H1 (cell line): ENCODE data around the gene IQGAP1. TPM values are rescaled to one million over a fixed set of nuclear protein-coding genes. Genes with fewer than 3 reads are reported as not detected.

ENCODE experiments used
- CTCF ChIA-PET: fragments of 300-600 bp; sonication (Branson Sonifier 250); formaldehyde crosslinking; loops from one replicate; lab custom pipeline; 2021; ENCODE audit not compliant: partially characterized antibody; lab: Charles Lee
- POLR2A ChIA-PET: fragments of 300-600 bp; sonication (Branson Sonifier 250); formaldehyde crosslinking; loops from one replicate; lab custom pipeline; 2021; ENCODE audit warnings: inconsistent platforms; ENCODE audit not compliant: partially characterized antibody; lab: Charles Lee
- DNase-seq, 2 experiments: peaks; one replicate each; pipeline versions ENCODE4 v3.0.0 to v3.0.0-alpha.2; 2010 to 2022; ENCODE audit warnings: low spot score in 2 of 2, low read depth in 1 of 2, mixed read lengths in 1 of 2
- FAIRE-seq: peaks from 2 replicates; lab custom pipeline; 2011; peaks lifted over from hg19 to GRCh38; lab: Jason Lieb, UNC
- H2AFZ ChIP-seq: 2 replicates; pipeline ENCODE4 v1.8.1; 2012; ENCODE audit warnings: low read length, inconsistent platforms
- H2AK5ac ChIP-seq: 2 replicates; pipeline ENCODE4 v1.6.1; 2013; ENCODE audit warnings: low read depth, low read length
- H2BK120ac ChIP-seq: replicated peaks from 2 replicates; pipeline ENCODE3; 2013; ENCODE audit warnings: low read depth, low read length, inconsistent platforms
- H2BK12ac ChIP-seq: 2 replicates; pipeline ENCODE4 v1.6.1; 2013; ENCODE audit warnings: low read depth, low read length
- H2BK15ac ChIP-seq: 2 replicates; pipeline ENCODE4 v1.6.1; 2013; ENCODE audit warnings: low read length
- H2BK20ac ChIP-seq: 2 replicates; pipeline ENCODE4 v1.6.1; 2013; ENCODE audit warnings: low read length
- H2BK5ac ChIP-seq: 2 replicates; pipeline ENCODE4 v1.6.1; 2013; ENCODE audit warnings: low read depth, low read length
- H3K14ac ChIP-seq: 2 replicates; pipeline ENCODE4 v1.6.1; 2013; ENCODE audit warnings: inconsistent platforms; ENCODE audit not compliant: insufficient read length
- H3K18ac ChIP-seq: 2 replicates; pipeline ENCODE4 v1.6.1; 2013; ENCODE audit warnings: low read length; ENCODE audit errors: extremely low read depth
- H3K23ac ChIP-seq: 2 replicates; pipeline ENCODE4 v1.6.1; 2013; ENCODE audit warnings: inconsistent platforms; ENCODE audit not compliant: insufficient read length
- H3K23me2 ChIP-seq: 2 replicates; pipeline ENCODE4 v1.6.1; 2013; ENCODE audit warnings: low read depth, low read length
- H3K27ac ChIP-seq: 2 replicates; pipeline ENCODE4 v1.6.1; 2011; ENCODE audit warnings: low read depth, low read length, inconsistent platforms
- H3K27me3 ChIP-seq, 4 experiments: replicated peaks in 1 of 4; 1 replicate in 1 of 4; 2 replicates in 3 of 4; pipeline versions ENCODE4 v1.6.1 to v1.8.1; 2011 to 2013; ENCODE audit warnings: low read length in 3 of 4, mild to moderate bottlenecking in 3 of 4, inconsistent platforms in 2 of 4, mixed read lengths in 2 of 4, moderate library complexity in 1 of 4; ENCODE audit not compliant: control insufficient read depth in 3 of 4, insufficient read depth in 3 of 4; ENCODE audit errors: extremely low read depth in 1 of 4
- H3K36me3 ChIP-seq, 4 experiments: 2 replicates each; pipeline versions ENCODE4 v1.6.1 to v1.8.1; 2011 to 2013; ENCODE audit warnings: mild to moderate bottlenecking in 4 of 4, low read length in 3 of 4, moderate library complexity in 2 of 4, control low read depth in 1 of 4, inconsistent platforms in 1 of 4; ENCODE audit not compliant: insufficient read depth in 4 of 4, control insufficient read depth in 2 of 4
- H3K4ac ChIP-seq: replicated peaks from 2 replicates; pipeline ENCODE3; 2013; ENCODE audit warnings: low read length, low read depth, mixed read lengths, inconsistent platforms; ENCODE audit not compliant: insufficient read length
- H3K4me1 ChIP-seq, 4 experiments: replicated peaks in 1 of 4; 1 replicate in 1 of 4; 2 replicates in 3 of 4; pipeline versions ENCODE4 v1.6.1 to v1.8.1; 2011 to 2013; ENCODE audit warnings: low read length in 3 of 4, inconsistent platforms in 2 of 4, mixed read lengths in 1 of 4; ENCODE audit not compliant: insufficient read depth in 4 of 4, control insufficient read depth in 3 of 4
- H3K4me2 ChIP-seq, 2 experiments: 2 replicates each; pipeline versions ENCODE4 v1.6.1 to v1.8.1; 2011 to 2013; ENCODE audit warnings: low read depth in 2 of 2, low read length in 2 of 2, control low read depth in 1 of 2, inconsistent platforms in 1 of 2, mild to moderate bottlenecking in 1 of 2; ENCODE audit not compliant: insufficient read depth in 1 of 2
- H3K4me3 ChIP-seq, 4 experiments: fragments of 200-600, 300-600 bp in 1 of 4; sonication (generic), shearing (Covaris generic), sonication (Bioruptor Twin) in 1 of 4; 2 replicates each; pipeline versions ENCODE4 v1.5.1 to v1.8.1; 2011 to 2016; ENCODE audit warnings: low read length in 4 of 4, low read depth in 3 of 4, control low read depth in 2 of 4, inconsistent platforms in 2 of 4, mild to moderate bottlenecking in 2 of 4, mixed read lengths in 1 of 4, moderate library complexity in 1 of 4; ENCODE audit not compliant: insufficient read depth in 2 of 4; ENCODE audit errors: extremely low read depth in 1 of 4
- H3K56ac ChIP-seq: replicated peaks from 2 replicates; pipeline ENCODE3; 2013; ENCODE audit warnings: low read depth, mild to moderate bottlenecking, mixed read lengths, low read length, inconsistent platforms; ENCODE audit not compliant: insufficient read length
- H3K79me1 ChIP-seq: 2 replicates; pipeline ENCODE4 v1.6.1; 2013; ENCODE audit warnings: low read depth, low read length, control low read depth
- H3K79me2 ChIP-seq, 2 experiments: 2 replicates each; pipeline versions ENCODE4 v1.6.1 to v1.8.1; 2012 to 2013; ENCODE audit warnings: low read length in 2 of 2, mild to moderate bottlenecking in 2 of 2, inconsistent platforms in 1 of 2; ENCODE audit not compliant: insufficient read depth in 2 of 2, control insufficient read depth in 1 of 2
- H3K9ac ChIP-seq, 4 experiments: replicated peaks in 1 of 4; 1 replicate in 1 of 4; 2 replicates in 3 of 4; pipeline versions ENCODE4 v1.6.1 to v1.8.1; 2011 to 2013; ENCODE audit warnings: low read depth in 3 of 4, low read length in 3 of 4, control low read depth in 2 of 4, mild to moderate bottlenecking in 2 of 4, moderate library complexity in 2 of 4, inconsistent platforms in 1 of 4; ENCODE audit errors: extremely low read depth in 1 of 4
- H3K9me3 ChIP-seq, 2 experiments: 2 replicates each; pipeline versions ENCODE4 v1.6.1 to v1.8.1; 2012 to 2013; ENCODE audit warnings: mild to moderate bottlenecking in 2 of 2, moderate library complexity in 2 of 2, control low read depth in 1 of 2, inconsistent platforms in 1 of 2, low read depth in 1 of 2, low read length in 1 of 2, mixed read lengths in 1 of 2; ENCODE audit not compliant: insufficient read depth in 2 of 2
- H4K20me1 ChIP-seq, 2 experiments: replicated peaks in 1 of 2; 2 replicates each; pipeline versions ENCODE3 to v1.8.1; 2011 to 2013; ENCODE audit warnings: inconsistent platforms in 2 of 2, low read length in 2 of 2, mild to moderate bottlenecking in 1 of 2; ENCODE audit not compliant: insufficient read depth in 2 of 2, control insufficient read depth in 1 of 2
- H4K5ac ChIP-seq: 2 replicates; pipeline ENCODE4 v1.6.1; 2013; ENCODE audit warnings: low read length, low read depth, mixed read lengths, inconsistent platforms; ENCODE audit not compliant: insufficient read length
- H4K8ac ChIP-seq: 2 replicates; pipeline ENCODE4 v1.8.0; 2013; ENCODE audit warnings: mild to moderate bottlenecking, moderate library complexity, low read length, inconsistent platforms; ENCODE audit not compliant: insufficient read depth; ENCODE audit errors: extremely low read depth
- H4K91ac ChIP-seq: replicated peaks from 2 replicates; pipeline ENCODE3; 2013; ENCODE audit warnings: low read length, mixed read lengths, inconsistent platforms; ENCODE audit not compliant: insufficient read length
- WGBS, 2 experiments: shearing (Covaris generic) in 1 of 2; methylation state at CpG; one replicate each; pipeline versions ENCODE4 v1.1.6 to v1.1.7; 2013 to 2015; ENCODE audit warnings: low lambda C conversion rate in 2 of 2, mixed read lengths in 2 of 2, inconsistent platforms in 1 of 2, low coverage in 1 of 2, missing lambda C conversion rate in 1 of 2; ENCODE audit not compliant: insufficient replicate concordance in 2 of 2, insufficient coverage in 1 of 2, insufficient read length in 1 of 2; ENCODE audit errors: extremely low coverage in 1 of 2, missing lambda C conversion rate in 1 of 2; 5-methylcytosine and 5-hydroxymethylcytosine counted together
- polyA plus RNA-seq, 7 experiments: library from polyadenylated mRNA; depleted of rRNA in 3 of 7; stranded (reverse) in 5 of 7; unstranded in 2 of 7; fragments of >200 nt in 5 of 7; fragments of 200-250 nt in 2 of 7; gene quantifications; 1 replicate in 5 of 7; 2 replicates in 1 of 7; 4 replicates in 1 of 7; pipeline versions ENCODE4 v1.2.1 to v1.2.3, GENCODE V29; 2011 to 2013; ENCODE audit warnings: missing spikeins in 2 of 7, mixed read lengths in 2 of 7
- total RNA-seq: library from RNA; stranded (reverse); fragmentation: NEBNext Ultra II Directional; extraction: Animal tissue kit (Norgen Biotek cat#: 25700); gene quantifications from 2 replicates; pipeline ENCODE4 v1.2.1, GENCODE V29; 2021

IQGAP1 gene
- total and polyA plus RNA-seq, 2 of the 8 experiments (the other 6 are each of a cell fraction or from before 2014, with no cell fraction given) = 56.0 to 138 TPM

GRCh38 chr15:90420451-90420850 lies 32.4 kb downstream of the IQGAP1 start:
- no peak overlapping the region for H2BK15ac ChIP-seq
- no peak overlapping the region for H3K18ac ChIP-seq
- no peak overlapping the region for H4K91ac ChIP-seq
- H2AFZ ChIP-seq = no peak overlapping the region
- peak overlapping the region; percentile 32; the same call in 1 of the 2 replicates for H2BK5ac ChIP-seq
- no peaks in the 10 kb centered on the region for H3K27me3 ChIP-seq
- H2BK120ac ChIP-seq = no peak overlapping the region
- ChIA-PET POLR2A (interaction anchor here (2.2 kb wide), 1 partner anchor 24 kb away, joined by 6 read pairs; no protein-coding TSS in a partner anchor), CTCF (interaction anchor here (0.9 to 1.3 kb wide), 2 partner anchors 57 to 100 kb away, joined by 3 read pairs; no protein-coding TSS in a partner anchor)
- no peaks in the 10 kb centered on the region for H3K36me3 ChIP-seq
- H3K23me2 ChIP-seq = no peaks in the 10 kb centered on the region
- no peak overlapping the region for H3K27ac ChIP-seq
- peak overlapping the region in 1 of 4 experiments; percentile 2; a peak in 1 of 8 replicates for H3K4me3 ChIP-seq
- no peaks in the 10 kb centered on the region for H3K9me3 ChIP-seq
- H3K4ac ChIP-seq = no peak overlapping the region
- H2BK20ac ChIP-seq = no peak overlapping the region
- peaks cover 7 to 86% of the 10 kb centered on the region in 2 experiments; a peak in 3 of 4 replicates for H3K79me2 ChIP-seq
- FAIRE-seq (no peak), DNase-seq (no peak)
- H4K5ac ChIP-seq = no peak overlapping the region
- H3K23ac ChIP-seq = no peak overlapping the region
- no peak overlapping the region for H2BK12ac ChIP-seq
- WGBS, 2 experiments = 79% methylated on average over 1 of the region's 1 CpG; no CpG with 5 or more reads in 1 of the 2 experiments
- peaks cover 6% of the 10 kb centered on the region; the same call in 1 of the 2 replicates for H3K79me1 ChIP-seq
- no peak overlapping the region for H3K9ac ChIP-seq
- peaks cover under 1 to 8% (median 5%) of the 10 kb centered on the region in 4 experiments; a peak in 6 of 7 replicates for H3K4me1 ChIP-seq
- H3K56ac ChIP-seq = no peak overlapping the region
- H4K20me1 ChIP-seq = no peaks in the 10 kb centered on the region
- H4K8ac ChIP-seq = no peak overlapping the region
- H3K14ac ChIP-seq = no peak overlapping the region
- H3K4me2 ChIP-seq = peak overlapping the region; percentile 25 to 31; a peak in 1 of 4 replicates
- H2AK5ac ChIP-seq = peak overlapping the region; percentile 31; the same call in 1 of the 2 replicates
